Transverse colon (tissue), 4 donors: ENCODE results near the gene BICD1.
"Not testable (repeated sequence)": the region's sequence is repeated elsewhere in the genome, so short reads cannot be mapped to it uniquely, and the experiment has no call there.

ENCODE experiments used
- POLR2AphosphoS5 ChIP-seq, 3 donors: sonication (generic); formaldehyde crosslinking; IDR thresholded peaks; one replicate each; pipeline ENCODE4 v1.6.1; 2016; ENCODE audit warnings: antibody characterized with exemption in 3 of 3
- TF ChIP-seq, protein P1 (sequence below), 5 experiments: fragments of 200-600 bp in 3 of 5; fragments of 450-650 bp in 2 of 5; sonication (generic) in 3 of 5; IDR thresholded peaks; 1 replicate in 2 of 5; 2 replicates in 3 of 5; pipeline ENCODE4 v1.5.1; 2016 to 2017; ENCODE audit warnings: antibody characterized with exemption in 5 of 5, inconsistent platforms in 3 of 5, mild to moderate bottlenecking in 2 of 5, moderate library complexity in 1 of 5

GRCh38 chr12:32187127-32187526 lies 80.5 kb downstream of the BICD1 start:
- TF ChIP-seq, protein P1, sequence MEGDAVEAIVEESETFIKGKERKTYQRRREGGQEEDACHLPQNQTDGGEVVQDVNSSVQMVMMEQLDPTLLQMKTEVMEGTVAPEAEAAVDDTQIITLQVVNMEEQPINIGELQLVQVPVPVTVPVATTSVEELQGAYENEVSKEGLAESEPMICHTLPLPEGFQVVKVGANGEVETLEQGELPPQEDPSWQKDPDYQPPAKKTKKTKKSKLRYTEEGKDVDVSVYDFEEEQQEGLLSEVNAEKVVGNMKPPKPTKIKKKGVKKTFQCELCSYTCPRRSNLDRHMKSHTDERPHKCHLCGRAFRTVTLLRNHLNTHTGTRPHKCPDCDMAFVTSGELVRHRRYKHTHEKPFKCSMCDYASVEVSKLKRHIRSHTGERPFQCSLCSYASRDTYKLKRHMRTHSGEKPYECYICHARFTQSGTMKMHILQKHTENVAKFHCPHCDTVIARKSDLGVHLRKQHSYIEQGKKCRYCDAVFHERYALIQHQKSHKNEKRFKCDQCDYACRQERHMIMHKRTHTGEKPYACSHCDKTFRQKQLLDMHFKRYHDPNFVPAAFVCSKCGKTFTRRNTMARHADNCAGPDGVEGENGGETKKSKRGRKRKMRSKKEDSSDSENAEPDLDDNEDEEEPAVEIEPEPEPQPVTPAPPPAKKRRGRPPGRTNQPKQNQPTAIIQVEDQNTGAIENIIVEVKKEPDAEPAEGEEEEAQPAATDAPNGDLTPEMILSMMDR (IDR thresholded peaks at IDR 0.05), result not testable (repeated sequence)
- not testable (repeated sequence) for TF ChIP-seq POLR2AphosphoS5 (IDR thresholded peaks at IDR 0.05)
